MM.1S (cell line): ENCODE results near the gene ZNF764.

ENCODE experiments used
- DNase-seq: peaks from one replicate; pipeline ENCODE4 v3.0.0-alpha.2; 2015
- H2AFZ ChIP-seq: fragments of 300-600 bp; sonication (generic); 2 replicates; pipeline ENCODE4 v1.6.0; 2016; ENCODE audit warnings: antibody characterized with exemption, low read length
- H3F3A ChIP-seq: fragments of 300-600 bp; sonication (generic); 2 replicates; pipeline ENCODE4 v1.6.1; 2016; ENCODE audit warnings: mild to moderate bottlenecking, antibody characterized with exemption, low read length, moderate library complexity, mixed read lengths; ENCODE audit not compliant: insufficient read depth
- H3K27ac ChIP-seq: fragments of 300-600 bp; sonication (generic); 2 replicates; pipeline ENCODE4 v1.5.1; 2016; ENCODE audit warnings: mild to moderate bottlenecking, low read length
- H3K27me3 ChIP-seq: fragments of 300-600 bp; sonication (generic); replicated peaks from 2 replicates; pipeline ENCODE4 v1.6.0; 2016; ENCODE audit warnings: low read length; ENCODE audit not compliant: insufficient read depth
- H3K36me3 ChIP-seq: fragments of 300-600 bp; sonication (generic); replicated peaks from 2 replicates; pipeline ENCODE4 v1.6.1; 2016; ENCODE audit warnings: mild to moderate bottlenecking, low read length, mixed read lengths; ENCODE audit not compliant: insufficient read depth
- H3K4me1 ChIP-seq: fragments of 300-600 bp; sonication (generic); 2 replicates; pipeline ENCODE4 v1.6.1; 2016; ENCODE audit warnings: low read length, mixed read lengths
- H3K4me2 ChIP-seq: fragments of 300-600 bp; sonication (generic); 2 replicates; pipeline ENCODE4 v1.6.0; 2016; ENCODE audit warnings: low read depth, low read length
- H3K4me3 ChIP-seq: fragments of 300-600 bp; sonication (generic); 2 replicates; pipeline ENCODE4 v1.5.1; 2016; ENCODE audit warnings: low read length, mixed read lengths
- H3K79me2 ChIP-seq: fragments of 300-600 bp; sonication (generic); 2 replicates; pipeline ENCODE4 v1.6.1; 2016; ENCODE audit warnings: mixed run types, low read length, mixed read lengths
- H3K9ac ChIP-seq: fragments of 300-600 bp; sonication (generic); 2 replicates; pipeline ENCODE4 v1.6.1; 2016; ENCODE audit warnings: low read length, mixed read lengths
- H3K9me2 ChIP-seq: fragments of 300-600 bp; sonication (generic); replicated peaks from 2 replicates; pipeline ENCODE4 v1.6.1; 2016; ENCODE audit warnings: mild to moderate bottlenecking, low read length, mixed read lengths; ENCODE audit not compliant: insufficient read depth
- H3K9me3 ChIP-seq: fragments of 300-600 bp; sonication (generic); replicated peaks from 2 replicates; pipeline ENCODE4 v1.6.1; 2016; ENCODE audit warnings: mild to moderate bottlenecking, low read length, mixed read lengths; ENCODE audit not compliant: insufficient read depth
- H4K20me1 ChIP-seq: fragments of 300-600 bp; sonication (generic); 2 replicates; pipeline ENCODE4 v1.6.1; 2016; ENCODE audit warnings: mild to moderate bottlenecking, low read length, moderate library complexity, mixed read lengths; ENCODE audit not compliant: insufficient read depth
- EZH2 ChIP-seq: fragments of 300-600 bp; sonication (generic); optimal IDR thresholded peaks from 2 replicates; pipeline ENCODE3; 2017; ENCODE audit warnings: low read depth, mild to moderate bottlenecking, antibody characterized with exemption, low read length, mixed read lengths
- EZH2phosphoT487 ChIP-seq: fragments of 300-600 bp; sonication (generic); IDR thresholded peaks from 2 replicates; pipeline ENCODE4 v1.6.1; 2018; ENCODE audit warnings: antibody characterized with exemption, low read length
- TF ChIP-seq, protein P1 (sequence below): fragments of 300-600 bp; sonication (generic); IDR thresholded peaks from 2 replicates; pipeline ENCODE4 v1.5.1; 2016; ENCODE audit warnings: antibody characterized with exemption, low read length, mixed read lengths

ZNF764 gene

DNA sequence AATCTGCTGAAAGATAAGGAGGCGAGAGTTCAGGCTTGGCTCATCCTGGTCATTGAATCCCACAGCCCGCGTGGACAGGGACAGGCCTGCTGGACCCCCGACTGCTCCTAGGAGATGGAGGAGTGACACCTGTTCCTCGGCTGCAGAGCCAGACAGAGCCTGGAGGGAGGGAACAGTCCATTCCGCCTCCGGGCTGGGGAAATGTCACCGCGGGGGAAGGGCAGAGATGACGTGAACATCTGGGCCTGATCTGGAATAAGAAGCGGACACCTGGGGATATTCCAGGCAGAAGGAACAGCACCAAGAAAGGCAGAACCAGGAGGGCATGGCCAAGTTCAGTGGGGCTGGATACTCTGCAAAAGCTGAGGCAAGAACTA, 25.0 kb downstream of the ZNF764 start:
- Histone ChIP-seq H3K36me3 (no peaks in the 10 kb centered on the region), H3K4me3 (no peak overlapping the region), H2AFZ (no peak overlapping the region), H3K4me1 (peaks cover 15% of the 10 kb centered on the region), H3K9me3 (no peaks in the 10 kb centered on the region), H4K20me1 (no peaks in the 10 kb centered on the region), H3K27ac (no peak overlapping the region), H3K9ac (no peak overlapping the region), H3K27me3 (no peaks in the 10 kb centered on the region), H3K79me2 (peaks cover 33% of the 10 kb centered on the region), H3F3A (peaks cover 4% of the 10 kb centered on the region), H3K9me2 (no peaks in the 10 kb centered on the region), H3K4me2 (peak overlapping the region; percentile 88; the same call in 1 of the 2 replicates)
- TF ChIP-seq EZH2 (no peak), EZH2phosphoT487 (no peak)
- TF ChIP-seq, protein P1, sequence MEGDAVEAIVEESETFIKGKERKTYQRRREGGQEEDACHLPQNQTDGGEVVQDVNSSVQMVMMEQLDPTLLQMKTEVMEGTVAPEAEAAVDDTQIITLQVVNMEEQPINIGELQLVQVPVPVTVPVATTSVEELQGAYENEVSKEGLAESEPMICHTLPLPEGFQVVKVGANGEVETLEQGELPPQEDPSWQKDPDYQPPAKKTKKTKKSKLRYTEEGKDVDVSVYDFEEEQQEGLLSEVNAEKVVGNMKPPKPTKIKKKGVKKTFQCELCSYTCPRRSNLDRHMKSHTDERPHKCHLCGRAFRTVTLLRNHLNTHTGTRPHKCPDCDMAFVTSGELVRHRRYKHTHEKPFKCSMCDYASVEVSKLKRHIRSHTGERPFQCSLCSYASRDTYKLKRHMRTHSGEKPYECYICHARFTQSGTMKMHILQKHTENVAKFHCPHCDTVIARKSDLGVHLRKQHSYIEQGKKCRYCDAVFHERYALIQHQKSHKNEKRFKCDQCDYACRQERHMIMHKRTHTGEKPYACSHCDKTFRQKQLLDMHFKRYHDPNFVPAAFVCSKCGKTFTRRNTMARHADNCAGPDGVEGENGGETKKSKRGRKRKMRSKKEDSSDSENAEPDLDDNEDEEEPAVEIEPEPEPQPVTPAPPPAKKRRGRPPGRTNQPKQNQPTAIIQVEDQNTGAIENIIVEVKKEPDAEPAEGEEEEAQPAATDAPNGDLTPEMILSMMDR: no peak
- DNase-seq: no peak

DNA sequence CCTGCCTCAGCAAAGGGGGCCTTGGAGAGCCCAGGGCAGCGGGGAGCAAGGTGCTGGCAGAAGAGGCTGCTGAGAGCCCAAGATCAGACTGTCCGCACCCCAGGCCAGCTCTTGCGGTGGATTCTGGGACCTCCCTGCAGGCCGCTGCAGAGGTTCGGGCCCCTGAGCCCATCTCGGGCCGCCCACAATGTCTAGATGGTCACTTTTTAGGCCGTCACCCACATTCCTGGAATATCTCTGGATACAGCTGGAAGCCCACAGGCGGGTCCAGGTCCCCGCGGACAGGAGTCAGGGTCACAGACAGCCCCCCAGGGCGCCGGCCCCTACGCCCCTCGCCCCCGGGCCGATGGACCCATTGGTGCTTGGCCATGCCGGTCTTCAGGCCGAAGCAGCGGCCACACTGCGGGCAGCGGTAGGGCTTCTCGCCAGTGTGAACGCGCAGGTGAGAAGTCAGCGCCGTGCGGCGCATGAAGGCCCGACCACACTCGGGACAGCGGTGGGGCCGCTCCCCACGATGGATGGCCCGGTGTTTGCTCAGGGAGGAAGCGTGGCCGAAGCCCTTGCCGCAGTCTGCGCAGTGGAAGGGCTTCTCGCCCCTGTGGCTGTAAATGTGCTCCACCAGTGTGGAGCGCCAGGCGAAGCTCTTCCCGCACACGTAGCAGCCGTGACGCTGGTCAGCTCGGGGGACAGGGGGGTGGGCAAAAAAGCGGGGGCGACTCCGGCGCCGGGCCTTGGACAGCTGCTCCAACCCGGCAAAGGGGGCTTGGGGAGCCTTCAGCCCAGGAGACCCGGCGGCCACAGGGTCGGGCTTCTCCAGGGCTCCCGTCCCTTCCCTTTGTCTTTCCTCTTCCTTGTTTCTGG, 25.7 kb downstream of the ZNF764 start:
- no peak overlapping the region for H3K4me2 ChIP-seq

GRCh38 chr16:30530163-30531037, 27.8 kb downstream of the ZNF764 start:
- no peaks in the 10 kb centered on the region for H3K9me2 ChIP-seq
- H3K4me1 ChIP-seq: peaks cover 16% of the 10 kb centered on the region
- no peak for DNase-seq
- no peak overlapping the region for H3K27ac ChIP-seq
- no peaks in the 10 kb centered on the region for H3K9me3 ChIP-seq
- H3K4me2 ChIP-seq: no peak overlapping the region
- peaks cover 16% of the 10 kb centered on the region for H3F3A ChIP-seq
- H3K27me3 ChIP-seq: no peaks in the 10 kb centered on the region
- TF ChIP-seq EZH2 (no peak), EZH2phosphoT487 (no peak)
- TF ChIP-seq, protein P1: no peak
- no peak overlapping the region for H2AFZ ChIP-seq
- H3K9ac ChIP-seq: no peak overlapping the region
- H3K36me3 ChIP-seq: no peaks in the 10 kb centered on the region
- H3K79me2 ChIP-seq: peaks cover 26% of the 10 kb centered on the region
- H4K20me1 ChIP-seq: no peaks in the 10 kb centered on the region
- no peak overlapping the region for H3K4me3 ChIP-seq

More for the DNA sequence above, 25.7 kb downstream of the ZNF764 start:
- peaks cover 10% of the 10 kb centered on the region for H3F3A ChIP-seq
- H3K4me3 ChIP-seq: no peak overlapping the region
- H3K79me2 ChIP-seq: peaks cover 33% of the 10 kb centered on the region
- no peak overlapping the region for H3K9ac ChIP-seq
- no peak overlapping the region for H3K27ac ChIP-seq
- peaks cover 21% of the 10 kb centered on the region for H3K4me1 ChIP-seq
- TF ChIP-seq EZH2phosphoT487 (no peak), EZH2 (no peak)
- TF ChIP-seq, protein P1: no peak
- no peaks in the 10 kb centered on the region for H3K9me2 ChIP-seq
- H3K36me3 ChIP-seq: no peaks in the 10 kb centered on the region
- no peaks in the 10 kb centered on the region for H3K27me3 ChIP-seq
- H3K9me3 ChIP-seq: no peaks in the 10 kb centered on the region
- H2AFZ ChIP-seq: no peak overlapping the region
- H4K20me1 ChIP-seq: no peaks in the 10 kb centered on the region
- DNase-seq: no peak
